Astrocyte (in vitro differentiated cells and primary cell): Measurements from ENCODE around the gene PRLHR. TPM values are rescaled to one million over a fixed set of nuclear protein-coding genes. Genes with fewer than 3 reads are reported as not detected.

ENCODE experiments used
- DNase-seq: peaks from one replicate; pipeline ENCODE4 v3.0.0-alpha.2; 2010; ENCODE audit warnings: low read depth
- FAIRE-seq: peaks from 2 replicates; lab custom pipeline; 2011; peaks lifted over from hg19 to GRCh38; lab: Jason Lieb, UNC
- H2AFZ ChIP-seq: 2 replicates; pipeline ENCODE4 v1.6.0; 2012; ENCODE audit warnings: low read depth, low read length, inconsistent platforms
- H3K27ac ChIP-seq: 2 replicates; pipeline ENCODE4 v1.5.1; 2011; ENCODE audit warnings: low read depth, low read length, inconsistent platforms
- H3K27me3 ChIP-seq: 2 replicates; pipeline ENCODE4 v1.6.0; 2011; ENCODE audit warnings: low read length, inconsistent platforms; ENCODE audit not compliant: insufficient read depth
- H3K36me3 ChIP-seq: 2 replicates; pipeline ENCODE4 v1.5.1; 2011; ENCODE audit warnings: low read length, inconsistent platforms; ENCODE audit not compliant: insufficient read depth
- H3K4me1 ChIP-seq: 2 replicates; pipeline ENCODE4 v1.5.1; 2011; ENCODE audit warnings: low read length, inconsistent platforms; ENCODE audit not compliant: insufficient read depth
- H3K4me2 ChIP-seq: 2 replicates; pipeline ENCODE4 v1.6.0; 2012; ENCODE audit warnings: low read length, inconsistent platforms
- H3K4me3 ChIP-seq: 2 replicates; pipeline ENCODE4 v1.5.1; 2011; ENCODE audit warnings: low read depth, mild to moderate bottlenecking, low read length, inconsistent platforms; ENCODE audit not compliant: insufficient read depth
- H3K79me2 ChIP-seq: 2 replicates; pipeline ENCODE4 v1.6.0; 2012; ENCODE audit warnings: mild to moderate bottlenecking, low read length, inconsistent platforms; ENCODE audit not compliant: insufficient read depth
- H3K9ac ChIP-seq: 2 replicates; pipeline ENCODE4 v1.6.0; 2012; ENCODE audit warnings: mild to moderate bottlenecking, low read length, inconsistent platforms
- H3K9me3 ChIP-seq: 2 replicates; pipeline ENCODE4 v1.5.1; 2012; ENCODE audit warnings: low read depth, mild to moderate bottlenecking, low read length, inconsistent platforms; ENCODE audit not compliant: insufficient read depth
- H4K20me1 ChIP-seq: 2 replicates; pipeline ENCODE4 v1.6.0; 2012; ENCODE audit warnings: low read length, inconsistent platforms; ENCODE audit not compliant: insufficient read depth
- H3K27ac Mint-ChIP-seq: one replicate; pipeline ENCODE4 v1.8.0; 2021; ENCODE audit warnings: mild to moderate bottlenecking, mixed read lengths; ENCODE audit not compliant: unreplicated experiment
- H3K27me3 Mint-ChIP-seq: one replicate; pipeline ENCODE4 v1.8.0; 2021; ENCODE audit warnings: low read depth, mixed read lengths; ENCODE audit not compliant: unreplicated experiment
- H3K36me3 Mint-ChIP-seq: one replicate; pipeline ENCODE4 v1.8.0; 2021; ENCODE audit warnings: low read depth, mixed read lengths; ENCODE audit not compliant: unreplicated experiment
- H3K4me1 Mint-ChIP-seq: one replicate; pipeline ENCODE4 v1.8.0; 2021; ENCODE audit warnings: low read depth, mixed read lengths; ENCODE audit not compliant: unreplicated experiment
- H3K4me3 Mint-ChIP-seq: one replicate; pipeline ENCODE4 v1.8.0; 2021; ENCODE audit warnings: mild to moderate bottlenecking, moderate library complexity, mixed read lengths; ENCODE audit not compliant: unreplicated experiment
- H3K9me3 Mint-ChIP-seq: one replicate; pipeline ENCODE4 v1.8.0; 2021; ENCODE audit warnings: mild to moderate bottlenecking, mixed read lengths; ENCODE audit not compliant: unreplicated experiment
- CTCF ChIP-seq: IDR thresholded peaks from 2 replicates; pipeline ENCODE4 v1.5.1; 2011; ENCODE audit warnings: low read depth, mild to moderate bottlenecking, inconsistent platforms, low read length, moderate library complexity; ENCODE audit not compliant: insufficient read depth
- EZH2 ChIP-seq: IDR thresholded peaks from 2 replicates; pipeline ENCODE4 v1.6.1; 2012; ENCODE audit warnings: mild to moderate bottlenecking, low read length, inconsistent platforms; ENCODE audit not compliant: insufficient read depth
- total RNA-seq: library from RNA; stranded (reverse); gene quantifications from 2 replicates; pipeline ENCODE4 v1.2.1, GENCODE V29; 2021

Gene PRLHR
- total RNA-seq, 1 donor from 2014 or later: not detected

- H3K4me2 ChIP-seq: no peak overlapping the region
- H3K9me3 ChIP-seq: peaks cover 17% of the 10 kb centered on the region
- TF ChIP-seq CTCF: no peak
- no peak for TF ChIP-seq EZH2
- H3K27me3 ChIP-seq: peaks cover 29% of the 10 kb centered on the region
- H3K9me3 Mint-ChIP-seq: peaks cover 9% of the 10 kb centered on the region
- FAIRE-seq: no peak
- no peak overlapping the region for H3K4me3 ChIP-seq
- DNase-seq: no peak
- no peak overlapping the region for H3K9ac ChIP-seq
- no peak overlapping the region for H3K27ac Mint-ChIP-seq
- H3K36me3 Mint-ChIP-seq: no peaks in the 10 kb centered on the region
- H3K27me3 Mint-ChIP-seq: peaks cover 75% of the 10 kb centered on the region
- H4K20me1 ChIP-seq: no peaks in the 10 kb centered on the region
- H2AFZ ChIP-seq: no peak overlapping the region
- H3K4me3 Mint-ChIP-seq: no peak overlapping the region
- peaks cover 4% of the 10 kb centered on the region for H3K4me1 Mint-ChIP-seq
- H3K79me2 ChIP-seq: no peaks in the 10 kb centered on the region
- no peak overlapping the region for H3K27ac ChIP-seq
- H3K36me3 ChIP-seq: no peaks in the 10 kb centered on the region
- no peaks in the 10 kb centered on the region for H3K4me1 ChIP-seq
Observed at GRCh38 chr10:118592675-118593330, 2.6 kb downstream of the PRLHR start.

DNA sequence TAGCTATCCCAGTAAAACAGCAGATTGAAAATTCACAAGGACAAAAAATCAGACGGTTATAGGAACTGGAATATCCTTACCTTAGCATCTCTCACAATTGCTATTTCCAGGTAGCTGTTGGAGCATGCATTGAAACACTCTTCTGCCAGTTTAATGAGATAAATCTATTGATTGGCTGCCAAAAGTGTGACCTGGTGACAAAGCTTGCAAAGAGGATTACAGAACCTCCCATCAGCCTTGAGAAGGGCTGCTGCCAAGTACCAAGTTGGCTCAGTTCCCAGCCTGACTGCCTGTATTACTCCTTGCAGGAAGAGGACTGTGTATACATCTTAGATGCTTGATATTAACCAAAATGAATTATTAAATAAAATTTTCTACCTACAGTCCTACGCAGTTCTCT, 5.1 kb downstream of the PRLHR start:
- no peak overlapping the region for H3K9ac ChIP-seq
- no peak overlapping the region for H3K27ac ChIP-seq
- Mint-ChIP-seq H3K27ac (no peak overlapping the region), H3K36me3 (no peaks in the 10 kb centered on the region), H3K27me3 (peaks cover 53% of the 10 kb centered on the region), H3K9me3 (peaks cover 8% of the 10 kb centered on the region), H3K4me3 (no peak overlapping the region), H3K4me1 (peaks cover 8% of the 10 kb centered on the region)
- no peak overlapping the region for H2AFZ ChIP-seq
- H3K4me1 ChIP-seq: no peaks in the 10 kb centered on the region
- FAIRE-seq: no peak
- H4K20me1 ChIP-seq: no peaks in the 10 kb centered on the region
- no peak overlapping the region for H3K4me2 ChIP-seq
- peaks cover 17% of the 10 kb centered on the region for H3K27me3 ChIP-seq
- no peak for DNase-seq
- no peak for TF ChIP-seq CTCF
- TF ChIP-seq EZH2: no peak
- no peak overlapping the region for H3K4me3 ChIP-seq
- H3K79me2 ChIP-seq: no peaks in the 10 kb centered on the region
- H3K9me3 ChIP-seq: peaks cover 16% of the 10 kb centered on the region
- H3K36me3 ChIP-seq: no peaks in the 10 kb centered on the region

DNA sequence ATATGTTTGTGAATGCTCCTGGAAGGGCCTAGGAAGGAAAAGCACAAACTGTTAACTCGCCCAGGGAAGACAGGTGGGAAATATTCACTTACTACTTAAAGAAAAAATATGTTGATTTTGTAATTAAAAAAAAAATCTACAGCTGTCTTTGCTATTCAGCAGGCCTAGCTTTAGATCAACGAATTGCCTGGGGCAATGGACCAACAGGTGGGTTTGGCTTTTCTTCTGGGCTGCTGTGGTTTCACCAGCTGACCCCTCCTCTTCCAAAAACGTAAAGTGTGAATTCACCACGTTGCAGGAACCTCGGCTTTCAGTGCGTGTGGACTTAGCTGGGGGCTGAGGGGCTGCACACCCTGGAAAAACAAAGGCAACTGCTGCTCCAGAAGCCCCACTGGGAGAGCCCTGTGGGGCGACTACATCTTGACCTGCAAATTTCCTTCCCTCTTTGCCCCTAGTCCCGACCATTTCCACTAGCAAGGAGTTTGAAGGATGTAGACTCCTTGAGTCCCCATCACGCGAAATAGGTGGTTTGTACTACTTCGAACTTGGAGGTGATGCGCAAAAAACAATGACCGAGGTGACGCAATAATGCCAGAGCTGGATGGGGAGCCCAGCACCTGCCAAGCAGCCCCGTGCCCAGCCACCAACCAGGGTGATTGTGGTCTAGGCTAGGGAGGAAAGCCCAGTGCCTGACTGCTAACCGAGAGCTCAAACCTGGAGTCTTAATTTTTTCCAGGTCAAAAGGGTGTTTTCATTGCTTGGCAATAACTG, 7.4 kb downstream of the PRLHR start:
- Histone ChIP-seq H3K4me1 (peaks cover 5% of the 10 kb centered on the region), H3K27ac (no peak overlapping the region), H3K4me3 (no peak overlapping the region), H4K20me1 (no peaks in the 10 kb centered on the region), H3K9me3 (no peaks in the 10 kb centered on the region), H3K79me2 (no peaks in the 10 kb centered on the region), H3K9ac (no peak overlapping the region), H3K27me3 (peaks cover 4% of the 10 kb centered on the region), H3K36me3 (no peaks in the 10 kb centered on the region), H3K4me2 (no peak overlapping the region), H2AFZ (no peak overlapping the region)
- H3K9me3 Mint-ChIP-seq: peaks cover 2% of the 10 kb centered on the region
- no peak overlapping the region for H3K27ac Mint-ChIP-seq
- no peak overlapping the region for H3K4me3 Mint-ChIP-seq
- no peak for DNase-seq
- H3K36me3 Mint-ChIP-seq: no peaks in the 10 kb centered on the region
- no peak for FAIRE-seq
- peaks cover 36% of the 10 kb centered on the region for H3K27me3 Mint-ChIP-seq
- TF ChIP-seq CTCF (no peak), EZH2 (no peak)
- peaks cover 19% of the 10 kb centered on the region for H3K4me1 Mint-ChIP-seq
